Gastroesophageal sphincter (tissue), 3 donors: ENCODE data around the gene VMP1.

ENCODE experiments used
- CTCF ChIP-seq, 4 experiments: fragments of 200-600 bp in 2 of 4; fragments of 450-650 bp in 2 of 4; sonication (generic) in 1 of 4; IDR thresholded peaks; one replicate each; pipeline ENCODE4 v1.5.1; 2017 to 2019; ENCODE audit warnings: antibody characterized with exemption in 4 of 4, mild to moderate bottlenecking in 2 of 4, moderate library complexity in 2 of 4
- POLR2A ChIP-seq, 2 donors: fragments of 450-650 bp; IDR thresholded peaks; one replicate each; pipeline ENCODE4 v1.6.1; 2017; ENCODE audit warnings: antibody characterized with exemption in 2 of 2, mild to moderate bottlenecking in 2 of 2, moderate library complexity in 1 of 2
- POLR2AphosphoS5 ChIP-seq: sonication (generic); formaldehyde crosslinking; IDR thresholded peaks from one replicate; pipeline ENCODE4 v1.6.1; 2017; ENCODE audit warnings: antibody characterized with exemption

GRCh38 chr17:59793205-59793604 lies 85.8 kb downstream of the VMP1 start:
- TF ChIP-seq CTCF (IDR thresholded peaks at IDR 0.05) = no peak
- no peak for TF ChIP-seq POLR2AphosphoS5
- no peak for TF ChIP-seq POLR2A (IDR thresholded peaks at IDR 0.05)
